Measurements from ENCODE around the gene MIA3. TPM values are rescaled to one million over a fixed set of nuclear protein-coding genes. Genes with fewer than 3 reads are reported as not detected.
A peak's percentile ranks its signal among the peaks of the same experiment; 100 is the strongest.

Gene MIA3
- total and polyA plus RNA-seq, 9 of the 15 experiments (the other 6 are each of a cell fraction or from before 2014, with no cell fraction given): 21.6 to 89.4 (median 40.8) TPM

GRCh38 chr1:222592171-222592570 is 25.7 kb upstream of the MIA3 start:
- TF ChIP-seq ZNF277 (CRISPR knock-in tag; IDR thresholded peaks at IDR 0.05; ENCODE audit: borderline replicate concordance): no peak
- peak; percentile 24; the same call in 1 of the 2 replicates for TF ChIP-seq EP400 (IDR thresholded peaks at IDR 0.05)
- TF ChIP-seq MGA (IDR thresholded peaks at IDR 0.05): 0 out of 2 replicates have a peak, but pooled peaks have one; percentile 15
- TF ChIP-seq ZNF766 (CRISPR knock-in tag; conservative IDR thresholded peaks at IDR 0.05): no peak
- BruUV-seq (replicated peaks): no TSS peak
- in situ Hi-C loops (cut with MboI): no loop called here
- ChIA-PET CTCF (ENCODE audit: low intra/inter-chr PET ratio) (no interaction called here), POLR2A (interaction anchor here (0.5 to 2.0 kb wide), 2 partner anchors 17 to 66 kb away, joined by 3 to 7 read pairs; no protein-coding TSS in a partner anchor)
- no peak overlapping the region for H3K4me2 ChIP-seq (ENCODE audit: insufficient read depth, low read length)
- WGBS (ENCODE audit: insufficient coverage, low coverage, missing lambda C conversion rate): 45% methylated on average over 3 of the region's 3 CpGs
- intact Hi-C loops (cut with micrococcal nuclease): no loop called here
- H3K9me3 ChIP-seq (replicated peaks; ENCODE audit: control insufficient read depth, insufficient read depth, low read depth, low read length): no peaks in the 10 kb centered on the region
- H3K27ac ChIP-seq (ENCODE audit: extremely low read depth, low read depth, low read length): no peak overlapping the region
- peaks cover 10% of the 10 kb centered on the region; the same call in 2 of the 3 replicates for H3K36me3 ChIP-seq (ENCODE audit: control insufficient read depth, insufficient read depth, low read length)
- peaks cover 25% of the 10 kb centered on the region for H3K79me2 ChIP-seq (ENCODE audit: control insufficient read depth, insufficient read depth, low read length)
- FAIRE-seq (no peak), ATAC-seq (no peak), DNase-seq (ENCODE audit: extremely low read depth in 1 of 4, low spot score in 3 of 4) (no peak)
- no peak overlapping the region for H3K9ac ChIP-seq (ENCODE audit: insufficient read depth in 1 of 2, low read depth in 2 of 2, low read length in 2 of 2)
- no peaks in the 10 kb centered on the region for H3K9me1 ChIP-seq (ENCODE audit: control insufficient read depth, insufficient read depth, low read length)
- no peaks in the 10 kb centered on the region for H4K20me1 ChIP-seq (replicated peaks; ENCODE audit: control insufficient read depth, insufficient read depth, low read length)
- peaks cover 0 to 3% of the 10 kb centered on the region in 2 experiments; a peak in 2 of 5 replicates for H3K4me1 ChIP-seq (replicated peaks in 1 of 2; ENCODE audit: control insufficient read depth in 2 of 2, insufficient read depth in 2 of 2, low read length in 2 of 2)
- H3K27me3 ChIP-seq (ENCODE audit: control insufficient read depth in 2 of 2, insufficient read depth in 2 of 2, low read length in 2 of 2): no peaks in the 10 kb centered on the region; a peak in 1 of 5 replicates
- no peak overlapping the region for H3K4me3 ChIP-seq
- H2AFZ ChIP-seq (ENCODE audit: low read depth, low read length): peak overlapping the region; percentile 75
